Suppressor macrophage (primary cell): ENCODE data around the gene HMBS.

Experiments
- DNase-seq, 4 experiments: peaks; one replicate each; pipeline ENCODE4 v3.0.0-alpha.2; 2020 to 2022

HMBS gene

DNA sequence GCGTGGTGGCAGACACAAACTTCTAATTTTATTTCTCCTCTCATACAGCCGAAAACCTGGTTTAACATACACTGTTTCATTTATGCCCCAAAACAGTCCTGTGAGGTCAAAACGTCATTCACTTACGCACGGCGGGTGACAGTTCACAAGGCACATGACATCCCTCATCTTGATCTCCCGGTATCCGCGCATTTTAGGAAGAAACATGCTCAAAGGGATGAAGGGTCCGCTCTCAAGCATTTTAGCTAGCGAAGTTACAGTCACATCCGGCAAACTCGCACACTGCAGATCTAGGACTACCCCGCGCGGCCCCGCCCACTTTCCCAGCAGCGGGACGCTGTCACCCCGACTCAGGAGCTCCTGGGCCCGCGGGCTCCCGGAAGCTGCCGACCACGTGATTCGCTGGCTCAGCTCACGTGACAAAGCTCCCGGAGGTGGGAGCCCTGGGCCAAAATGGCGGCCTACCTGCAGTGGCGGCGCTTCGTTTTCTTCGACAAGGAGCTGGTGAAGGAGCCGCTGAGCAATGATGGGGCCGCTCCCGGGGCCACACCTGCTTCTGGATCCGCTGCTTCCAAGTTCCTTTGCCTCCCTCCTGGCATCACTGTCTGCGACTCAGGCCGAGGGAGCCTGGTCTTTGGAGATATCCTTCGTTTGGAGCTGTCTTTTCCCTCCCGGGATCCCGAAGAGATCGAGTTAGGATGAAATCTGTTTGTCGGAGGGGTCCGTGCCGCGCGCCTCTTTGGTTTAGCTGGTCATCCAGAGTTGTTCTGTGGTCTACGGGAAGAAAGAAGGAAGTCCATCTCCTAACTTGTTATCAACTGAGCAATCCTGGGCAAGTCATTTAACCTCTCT is 17.1 kb upstream of the HMBS start, which contains the start of gene VPS11:
Gene VPS11, plus strand, starts transcription at position 448 of the 852 bp plus-strand sequence. Its CDS starts 6 bp downstream, at position 454.
- peak; percentile 96 to 99 (median 98) for DNase-seq

DNA sequence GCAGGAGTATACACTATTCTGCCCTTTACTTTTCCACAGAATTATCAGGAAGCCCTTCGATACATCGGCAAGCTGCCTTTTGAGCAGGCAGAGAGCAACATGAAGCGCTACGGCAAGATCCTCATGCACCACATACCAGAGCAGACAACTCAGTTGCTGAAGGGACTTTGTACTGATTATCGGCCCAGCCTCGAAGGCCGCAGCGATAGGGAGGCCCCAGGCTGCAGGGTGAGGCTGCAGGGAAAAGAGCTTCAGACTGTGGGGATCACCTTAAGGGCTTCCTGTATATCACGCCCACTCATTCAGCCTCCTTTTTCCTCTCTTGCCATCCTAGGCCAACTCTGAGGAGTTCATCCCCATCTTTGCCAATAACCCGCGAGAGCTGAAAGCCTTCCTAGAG is 6.8 kb upstream of the HMBS start:
- DNase-seq: no peak

DNA sequence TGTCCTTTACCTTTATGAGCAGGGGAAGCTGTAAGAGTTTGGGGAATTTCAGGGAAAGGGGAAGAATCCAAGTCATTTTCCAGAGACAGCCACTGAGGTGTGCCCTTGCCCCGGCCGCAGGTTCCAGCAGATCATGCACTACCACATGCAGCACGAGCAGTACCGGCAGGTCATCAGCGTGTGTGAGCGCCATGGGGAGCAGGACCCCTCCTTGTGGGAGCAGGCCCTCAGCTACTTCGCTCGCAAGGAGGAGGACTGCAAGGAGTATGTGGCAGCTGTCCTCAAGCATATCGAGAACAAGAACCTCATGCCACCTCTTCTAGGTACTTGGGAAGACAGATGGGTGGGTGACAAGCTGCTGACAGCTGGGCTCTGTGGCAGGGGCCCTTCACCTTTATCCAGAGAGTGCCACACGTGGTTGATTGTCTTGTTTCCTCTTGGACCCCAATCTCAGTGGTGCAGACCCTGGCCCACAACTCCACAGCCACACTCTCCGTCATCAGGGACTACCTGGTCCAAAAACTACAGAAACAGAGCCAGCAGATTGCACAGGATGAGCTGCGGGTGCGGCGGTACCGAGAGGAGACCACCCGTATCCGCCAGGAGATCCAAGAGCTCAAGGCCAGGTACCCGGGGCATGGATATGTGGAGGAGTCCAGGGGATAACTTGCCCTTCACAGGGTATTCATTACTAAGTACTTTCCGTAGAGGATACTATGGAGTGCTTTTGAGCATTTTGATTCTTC is 5.8 kb upstream of the HMBS start:
- DNase-seq: no peak

GRCh38 chr11:119081682-119082260 is 2.9 kb upstream of the HMBS start:
- peak in 3 of 4 experiments; percentile 50 to 55 (median 50) for DNase-seq

GRCh38 chr11:119085437-119085847 is 761 bp downstream of the HMBS start:
- DNase-seq: peak in 3 of 4 experiments; percentile 20 to 46 (median 22)

- no peak for DNase-seq
Observed at GRCh38 chr11:119087123-119087522, 2.4 kb downstream of the HMBS start.

GRCh38 chr11:119087747-119088241 is 3.1 kb downstream of the HMBS start:
- DNase-seq: no peak

DNA sequence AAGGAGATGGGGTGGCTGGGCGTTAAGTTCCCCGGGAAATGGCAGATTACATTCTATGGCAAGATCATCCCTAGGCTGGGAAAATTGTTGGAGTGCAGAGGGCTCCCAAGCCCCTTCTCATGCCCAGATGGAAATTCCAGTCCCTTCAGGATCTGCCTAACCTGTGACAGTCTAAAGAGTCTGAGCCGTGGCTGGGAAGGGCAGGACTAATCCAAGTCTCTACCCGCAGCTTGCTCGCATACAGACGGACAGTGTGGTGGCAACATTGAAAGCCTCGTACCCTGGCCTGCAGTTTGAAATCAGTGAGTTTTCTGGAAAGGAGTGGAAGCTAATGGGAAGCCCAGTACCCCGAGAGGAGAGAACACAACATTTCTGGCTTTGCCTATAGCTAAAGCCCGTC is 3.7 kb downstream of the HMBS start:
- no peak for DNase-seq

DNA sequence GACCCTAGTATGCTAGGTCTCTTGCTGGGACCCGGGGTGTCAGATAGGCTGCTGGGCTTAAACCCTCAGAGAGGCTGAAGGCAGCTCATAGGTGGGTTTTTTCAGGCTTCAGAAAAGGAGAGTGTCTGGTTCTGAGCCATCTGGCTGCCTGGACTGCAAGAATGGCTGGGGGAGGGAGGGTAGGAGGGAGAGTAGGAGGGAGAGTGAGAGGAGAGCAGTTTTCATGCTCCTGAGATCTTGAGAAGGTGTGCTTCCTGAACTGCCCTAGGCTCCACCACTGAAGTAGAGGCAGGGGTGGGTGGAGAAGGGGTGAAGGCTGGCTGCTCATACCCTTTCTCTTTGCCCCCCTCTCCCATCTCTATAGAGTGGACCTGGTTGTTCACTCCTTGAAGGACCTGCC is 4.6 kb downstream of the HMBS start:
- DNase-seq: no peak

DNA sequence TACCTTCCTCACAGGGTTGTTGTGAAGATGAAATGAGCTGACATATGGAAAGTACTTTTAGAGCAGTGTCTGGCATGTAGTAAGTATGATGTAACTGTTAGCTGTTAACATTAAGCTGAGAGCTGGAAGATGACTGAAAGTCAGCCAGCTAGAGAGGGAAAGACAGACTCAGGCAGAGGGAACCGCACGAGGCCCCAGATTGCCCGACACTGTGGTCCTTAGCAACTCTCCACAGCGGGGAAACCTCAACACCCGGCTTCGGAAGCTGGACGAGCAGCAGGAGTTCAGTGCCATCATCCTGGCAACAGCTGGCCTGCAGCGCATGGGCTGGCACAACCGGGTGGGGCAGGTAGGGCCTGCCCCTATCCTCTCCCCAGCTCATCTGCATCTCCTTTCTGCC is 6.5 kb downstream of the HMBS start:
- no peak for DNase-seq

DNA sequence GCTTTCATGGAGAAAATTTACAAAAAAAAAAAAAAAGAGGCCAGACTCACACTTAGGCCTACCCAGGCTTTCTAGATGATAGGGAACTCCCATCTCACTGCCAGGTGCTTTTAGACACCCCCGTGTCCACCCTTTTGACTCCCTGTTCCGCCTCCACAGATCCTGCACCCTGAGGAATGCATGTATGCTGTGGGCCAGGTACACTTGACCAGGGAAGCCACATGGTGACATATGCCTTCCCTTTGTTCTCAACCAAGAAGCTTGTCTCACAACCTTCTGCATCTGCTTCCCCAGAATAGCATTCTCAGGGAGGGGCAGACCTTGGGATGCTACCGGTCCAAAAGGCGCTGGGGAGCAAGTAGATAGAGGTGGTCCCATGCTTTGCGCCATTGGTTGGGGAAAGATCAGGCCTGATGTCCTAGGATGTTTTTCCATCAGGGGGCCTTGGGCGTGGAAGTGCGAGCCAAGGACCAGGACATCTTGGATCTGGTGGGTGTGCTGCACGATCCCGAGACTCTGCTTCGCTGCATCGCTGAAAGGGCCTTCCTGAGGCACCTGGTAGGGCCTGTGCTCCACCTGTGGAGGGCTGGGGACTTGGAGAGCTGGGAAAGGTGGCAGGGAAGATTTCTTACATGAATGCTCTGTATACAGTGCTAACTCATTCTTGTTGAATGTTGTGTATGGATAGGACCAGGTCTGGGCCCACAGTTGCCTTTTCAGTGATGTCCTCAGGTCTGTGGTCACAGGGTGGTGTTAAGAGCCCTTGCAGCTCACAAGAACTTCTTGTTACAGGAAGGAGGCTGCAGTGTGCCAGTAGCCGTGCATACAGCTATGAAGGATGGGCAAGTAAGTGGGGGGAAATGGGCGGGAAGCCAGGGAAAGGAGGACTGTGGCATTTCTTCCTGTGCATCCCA is 7.5 kb downstream of the HMBS start:
- DNase-seq: no peak

- no peak for DNase-seq
Observed at GRCh38 chr11:119092880-119093842, 8.5 kb downstream of the HMBS start.

GRCh38 chr11:119093942-119094815 is 9.5 kb downstream of the HMBS start:
- DNase-seq: peak; percentile 28 to 64 (median 54)

DNA sequence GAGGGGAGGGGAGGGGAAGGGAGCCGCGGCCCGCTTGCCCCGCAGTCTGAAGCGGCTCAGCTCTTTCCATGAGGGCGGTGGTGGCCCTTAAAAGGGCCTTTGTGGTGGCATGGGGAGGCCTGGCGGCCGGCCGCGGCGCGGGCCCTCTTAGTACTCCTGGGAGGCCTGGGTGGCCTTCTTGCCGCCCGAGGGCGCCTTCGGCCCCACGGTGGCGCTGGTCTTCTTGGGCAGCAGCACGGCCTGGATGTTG is 10.1 kb downstream of the HMBS start:
- DNase-seq: peak; percentile 85 to 94 (median 92)

DNA sequence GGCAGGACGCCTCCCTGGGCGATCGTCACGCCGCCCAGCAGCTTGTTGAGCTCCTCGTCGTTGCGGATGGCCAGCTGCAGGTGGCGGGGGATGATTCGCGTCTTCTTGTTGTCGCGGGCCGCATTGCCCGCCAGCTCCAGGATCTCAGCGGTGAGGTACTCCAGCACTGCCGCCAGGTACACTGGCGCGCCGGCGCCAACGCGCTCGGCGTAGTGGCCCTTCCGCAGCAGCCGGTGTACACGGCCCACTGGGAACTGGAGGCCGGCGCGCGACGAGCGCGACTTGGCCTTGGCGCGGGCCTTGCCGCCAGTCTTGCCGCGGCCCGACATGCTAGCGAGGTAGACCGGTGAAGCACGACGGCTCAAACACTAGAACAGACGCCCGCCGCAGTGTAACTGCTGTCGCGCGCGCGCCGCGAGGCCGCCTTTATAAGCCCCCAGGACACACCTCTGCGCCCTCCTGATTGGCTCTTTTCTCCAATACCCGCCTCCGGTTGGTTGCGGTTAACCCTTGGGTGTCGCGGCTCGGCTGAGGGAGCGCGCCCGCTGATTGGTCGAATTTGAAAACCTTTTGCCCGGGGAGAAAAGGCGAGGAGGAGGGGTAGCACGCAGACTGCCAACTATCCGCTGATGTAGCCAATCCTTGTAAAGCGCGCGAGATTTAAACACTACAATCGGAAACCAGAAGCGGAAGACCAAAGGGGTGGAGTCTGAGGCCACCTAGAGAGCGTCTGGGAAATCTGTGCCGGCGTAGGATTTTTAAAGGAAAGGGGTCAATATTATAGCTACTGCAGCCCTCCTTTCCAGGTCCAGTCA is 10.6 kb downstream of the HMBS start:
- DNase-seq: peak; percentile 99 to 100 (median 100)

- DNase-seq: no peak
Observed at GRCh38 chr11:119099711-119100110, 15.0 kb downstream of the HMBS start.

DNA sequence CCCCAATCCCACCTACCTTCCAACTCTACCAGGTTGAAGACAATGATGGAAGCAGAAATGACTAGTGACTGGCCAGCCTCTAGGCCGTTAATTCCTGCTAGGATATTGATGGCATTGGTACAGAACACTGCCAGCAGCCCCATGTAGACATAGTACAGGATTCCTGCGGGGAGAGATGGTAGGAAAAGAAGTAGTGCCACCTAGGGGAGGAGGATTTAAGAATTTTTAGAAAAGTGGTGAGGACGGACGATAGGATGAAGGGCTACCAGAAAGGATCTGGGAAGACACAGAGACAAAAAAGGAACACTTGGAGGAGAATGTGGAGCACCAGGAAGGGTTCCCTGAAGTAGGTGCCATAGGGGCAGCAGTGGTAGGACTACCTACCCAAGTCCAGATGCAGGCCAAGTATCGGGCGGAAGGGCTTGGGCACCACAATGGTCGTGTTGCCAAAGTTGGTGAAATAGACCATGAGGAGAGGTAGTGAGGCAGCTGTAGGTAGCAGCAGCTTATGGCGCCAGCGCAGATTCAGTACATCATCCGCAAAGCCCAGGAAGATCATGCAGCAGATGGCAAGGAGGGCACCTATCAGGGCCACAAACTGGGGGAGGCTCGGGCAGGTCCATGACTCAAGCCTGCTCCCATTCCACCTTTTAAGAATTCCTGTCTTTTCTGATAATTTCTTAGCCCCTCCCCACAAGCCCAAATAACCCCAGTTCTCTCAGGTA is 15.7 kb downstream of the HMBS start:
- peak in 3 of 4 experiments; percentile 44 to 62 (median 53) for DNase-seq

- no peak for DNase-seq
Observed at GRCh38 chr11:119100994-119101758, 16.5 kb downstream of the HMBS start.
